K562 (cell line): Measurements from ENCODE around the gene ADRB2. TPM values are rescaled to one million over a fixed set of nuclear protein-coding genes. Genes with fewer than 3 reads are reported as not detected.

Source experiments
- ATAC-seq: fragments of 200-7000 bp; cut with Tn5 transposase; 3 replicates; pipeline ENCODE4 v1.9.1; 2020; ENCODE audit warnings: moderate library complexity
- BruUV-seq: library from RNA; stranded (reverse); fragments of 400-500 nt; replicated peaks from 2 replicates; lab custom pipeline; 2021; lab: Mats Ljungman, UMichigan
- CTCF ChIA-PET: fragments of 300-600 bp; formaldehyde crosslinking; extraction: SDS; loops from one replicate; lab custom pipeline; 2021; ENCODE audit warnings: low intra/inter-chr PET ratio; lab: Yijun Ruan, JAX
- POLR2A ChIA-PET: fragments of 300-600, 350-650 bp; sonication (Branson Sonifier 250); formaldehyde crosslinking; extraction: SDS; loops from one replicate; lab custom pipeline; 2021; ENCODE audit warnings: antibody characterized with exemption, inconsistent platforms; lab: Yijun Ruan, JAX
- DNase-seq, 4 experiments: peaks; one replicate each; pipeline versions ENCODE4 v3.0.0 to v3.0.0-alpha.2; 2011 to 2018; ENCODE audit warnings: low spot score in 3 of 4, mixed read lengths in 3 of 4; ENCODE audit errors: extremely low read depth in 1 of 4
- FAIRE-seq: peaks from 2 replicates; lab custom pipeline; 2011; peaks lifted over from hg19 to GRCh38; lab: Jason Lieb, UNC
- H2AFZ ChIP-seq: 2 replicates; pipeline ENCODE4 v1.6.0; 2011; ENCODE audit warnings: low read depth, low read length, control low read depth, inconsistent platforms
- H3K27ac ChIP-seq: fragments of 200-600 bp; 3 replicates; pipeline ENCODE4 v1.8.0; 2011; ENCODE audit warnings: low read depth, mild to moderate bottlenecking, control low read depth, inconsistent platforms, low read length, moderate library complexity, mixed read lengths; ENCODE audit errors: extremely low read depth
- H3K27me3 ChIP-seq, 2 experiments: fragments of 300-600 bp in 1 of 2; 2 replicates in 1 of 2; 3 replicates in 1 of 2; pipeline versions ENCODE4 v1.6.0 to v1.8.0; 2011; ENCODE audit warnings: inconsistent platforms in 2 of 2, low read length in 2 of 2, mild to moderate bottlenecking in 1 of 2, mixed read lengths in 1 of 2, moderate library complexity in 1 of 2; ENCODE audit not compliant: control insufficient read depth in 2 of 2, insufficient read depth in 2 of 2
- H3K36me3 ChIP-seq: fragments of 300-600 bp; 3 replicates; pipeline ENCODE4 v1.8.0; 2011; ENCODE audit warnings: mild to moderate bottlenecking, low read length, inconsistent platforms; ENCODE audit not compliant: control insufficient read depth, insufficient read depth
- H3K4me1 ChIP-seq, 2 experiments: fragments of 200-600 bp in 1 of 2; replicated peaks in 1 of 2; 2 replicates in 1 of 2; 3 replicates in 1 of 2; pipeline versions ENCODE4 v1.5.1 to v1.8.0; 2011; ENCODE audit warnings: inconsistent platforms in 2 of 2, low read length in 2 of 2, mild to moderate bottlenecking in 1 of 2, mixed read lengths in 1 of 2, moderate library complexity in 1 of 2; ENCODE audit not compliant: control insufficient read depth in 2 of 2, insufficient read depth in 2 of 2
- H3K4me2 ChIP-seq: 2 replicates; pipeline ENCODE4 v1.6.1; 2011; ENCODE audit warnings: low read length, control low read depth, inconsistent platforms, mixed read lengths; ENCODE audit not compliant: insufficient read depth
- H3K4me3 ChIP-seq: fragments of 200-600 bp; sonication (generic), shearing (Covaris generic); 2 replicates; pipeline ENCODE4 v1.5.1; 2016; ENCODE audit warnings: control low read depth, inconsistent platforms
- H3K79me2 ChIP-seq: fragments of 200-600 bp; 3 replicates; pipeline ENCODE4 v1.8.0; 2011; ENCODE audit warnings: low read length, inconsistent platforms; ENCODE audit not compliant: control insufficient read depth, insufficient read depth
- H3K9ac ChIP-seq, 2 experiments: 2 replicates each; pipeline versions ENCODE4 v1.6.0 to v1.6.1; 2011; ENCODE audit warnings: low read depth in 2 of 2, low read length in 2 of 2, control low read depth in 1 of 2, inconsistent platforms in 1 of 2, mild to moderate bottlenecking in 1 of 2, mixed read lengths in 1 of 2; ENCODE audit not compliant: insufficient read depth in 1 of 2
- H3K9me1 ChIP-seq: one replicate; pipeline ENCODE4 v1.6.0; 2011; ENCODE audit warnings: inconsistent platforms, mild to moderate bottlenecking, low read length, moderate library complexity; ENCODE audit not compliant: control insufficient read depth, insufficient read depth
- H3K9me3 ChIP-seq: replicated peaks from 2 replicates; pipeline ENCODE4 v1.5.1; 2011; ENCODE audit warnings: low read depth, low read length, inconsistent platforms; ENCODE audit not compliant: control insufficient read depth, insufficient read depth
- H4K20me1 ChIP-seq: replicated peaks from 2 replicates; pipeline ENCODE4 v1.6.1; 2011; ENCODE audit warnings: low read length, inconsistent platforms, mixed read lengths; ENCODE audit not compliant: control insufficient read depth, insufficient read depth
- BCOR ChIP-seq: fragments of 450-650 bp; IDR thresholded peaks from 2 replicates; pipeline ENCODE4 v1.6.1; 2016
- CHD2 ChIP-seq: IDR thresholded peaks from 2 replicates; pipeline ENCODE4 v1.6.1; 2011; ENCODE audit warnings: low read depth, low read length
- CREB3 ChIP-seq: fragments of 450-650 bp; conservative IDR thresholded peaks from 2 replicates; pipeline ENCODE4 v1.6.1; 2016; ENCODE audit warnings: missing genetic modification characterization, low read depth, mild to moderate bottlenecking, missing compliant biosample characterization, moderate library complexity
- ETV6 ChIP-seq, 3 experiments: fragments of 150-350 bp in 1 of 3; sonication (generic) in 1 of 3; formaldehyde crosslinking in 1 of 3; IDR thresholded peaks; 2 replicates each; pipeline versions ENCODE4 v1.6.1 to v1.8.0; 2014 to 2022; ENCODE audit warnings: borderline replicate concordance in 2 of 3, low read depth in 2 of 3, antibody characterized with exemption in 1 of 3, low read length in 1 of 3, mild to moderate bottlenecking in 1 of 3, missing genetic modification reagents in 1 of 3
- EWSR1 ChIP-seq: fragments of 450-650 bp; IDR thresholded peaks from 2 replicates; pipeline ENCODE4 v1.6.1; 2018; ENCODE audit warnings: borderline replicate concordance, mild to moderate bottlenecking, low read depth, moderate library complexity; ENCODE audit not compliant: partially characterized antibody
- HNRNPL ChIP-seq: fragments of 200-400 bp; formaldehyde crosslinking; IDR thresholded peaks from 2 replicates; pipeline ENCODE4 v1.6.1; 2017; ENCODE audit warnings: low read depth, mild to moderate bottlenecking, low read length
- KAT7 ChIP-seq: sonication (generic); formaldehyde crosslinking; IDR thresholded peaks from 2 replicates; pipeline ENCODE4 v1.8.0; 2022; ENCODE audit warnings: missing genetic modification reagents, mild to moderate bottlenecking, borderline replicate concordance
- MAFF ChIP-seq: IDR thresholded peaks from 2 replicates; pipeline ENCODE4 v1.6.1; 2012; ENCODE audit warnings: low read length, improper control_type of control experiment
- TBL1XR1 ChIP-seq, 2 experiments: IDR thresholded peaks; 2 replicates each; pipeline ENCODE4 v1.6.1; 2012; ENCODE audit warnings: improper control_type of control experiment in 2 of 2, low read length in 2 of 2, mild to moderate bottlenecking in 1 of 2
- TCF7L2 ChIP-seq: fragments of 150-350 bp; IDR thresholded peaks from 2 replicates; pipeline ENCODE4 v1.6.1; 2016; ENCODE audit warnings: low read depth, mild to moderate bottlenecking, low read length, moderate library complexity
- THRAP3 ChIP-seq: fragments of 450-650 bp; IDR thresholded peaks from 2 replicates; pipeline ENCODE4 v1.6.1; 2016; ENCODE audit warnings: mild to moderate bottlenecking, inconsistent platforms, borderline replicate concordance
- ZNF134 ChIP-seq: fragments of 250-450 bp; sonication (Bioruptor Pico); conservative IDR thresholded peaks from 2 replicates; pipeline ENCODE4 v1.4.0; 2020
- ZNF239 ChIP-seq: fragments of 250-450 bp; sonication (Bioruptor Pico); IDR thresholded peaks from 2 replicates; pipeline ENCODE4 v1.4.0; 2020; ENCODE audit warnings: mild to moderate bottlenecking
- ZNF561 ChIP-seq: fragments of 450-650 bp; formaldehyde crosslinking; conservative IDR thresholded peaks from 2 replicates; pipeline ENCODE4 v1.4.0; 2020; ENCODE audit warnings: mild to moderate bottlenecking, moderate library complexity
- ZNF609 ChIP-seq: sonication (generic); formaldehyde crosslinking; IDR thresholded peaks from 2 replicates; pipeline ENCODE4 v1.8.1; 2023; ENCODE audit warnings: missing genetic modification reagents, mild to moderate bottlenecking, borderline replicate concordance
- WGBS: fragments of 100-300 bp; shearing (Covaris generic); methylation state at CpG from one replicate; pipeline ENCODE4 v1.1.6; 2016; ENCODE audit warnings: low coverage, mixed read lengths; ENCODE audit not compliant: insufficient coverage; ENCODE audit errors: missing lambda C conversion rate; 5-methylcytosine and 5-hydroxymethylcytosine counted together
- in situ Hi-C: fragments of 300-500 bp; cut with MboI; formaldehyde crosslinking; loops from 4 replicates; pipeline ENCODE4 v1.15.0; 2018; ENCODE audit warnings: inconsistent platforms, mixed read lengths
- intact Hi-C: fragments of 100-400 bp; cut with micrococcal nuclease; formaldehyde crosslinking; loops from 2 replicates; pipeline ENCODE4 v1.14.2; 2022
- polyA plus RNA-seq, 8 experiments: library from polyadenylated mRNA; depleted of rRNA in 4 of 8; stranded (reverse) in 5 of 8; unstranded in 3 of 8; fragments of >200 nt; fragmentation: Nextera tagmentation in 2 of 8; fragmentation: Illumina TruSeq in 1 of 8; extraction: Ambion mirVana in 2 of 8; extraction: Trizol in 1 of 8; gene quantifications; 2 replicates each; pipeline versions ENCODE4 v1.2.1 to v1.2.3, GENCODE V29; 2011 to 2014; ENCODE audit warnings: inconsistent platforms in 1 of 8, missing spikeins in 1 of 8
- total RNA-seq, 7 experiments: library from RNA; depleted of rRNA in 6 of 7; stranded (reverse); fragments of >200 nt in 6 of 7; fragmentation: Illumina TruSeq in 2 of 7; extraction: Trizol in 2 of 7; gene quantifications; 2 replicates each; pipeline versions ENCODE4 v1.2.1 to v1.2.3, GENCODE V29; 2011 to 2021; ENCODE audit warnings: low replicate concordance in 1 of 7
- TF ChIP-seq, protein P1 (sequence below), 2 experiments: fragments of 450-650 bp; conservative IDR thresholded peaks; 2 replicates each; pipeline ENCODE4 v1.6.1; 2017; ENCODE audit warnings: mild to moderate bottlenecking in 2 of 2, moderate library complexity in 2 of 2

ADRB2 gene
- total and polyA plus RNA-seq, 9 of the 15 experiments (the other 6 are each of a cell fraction or from before 2014, with no cell fraction given) = 0.01 to 0.18 (median 0.04) TPM; not detected in 2

- H3K4me2 ChIP-seq = no peak overlapping the region
- H3K9me1 ChIP-seq = no peaks in the 10 kb centered on the region
- intact Hi-C loops = loop anchor here (10.0 kb wide), 1 partner anchor 165 kb away; no protein-coding TSS in a partner anchor
- DNase-seq (no peak), ATAC-seq (no peak), FAIRE-seq (no peak)
- H3K36me3 ChIP-seq = no peaks in the 10 kb centered on the region
- H2AFZ ChIP-seq = no peak overlapping the region
- BruUV-seq = no TSS peak
- no peak overlapping the region for H3K27ac ChIP-seq
- H3K4me3 ChIP-seq = no peak overlapping the region
- H3K9me3 ChIP-seq = no peaks in the 10 kb centered on the region
- peaks cover 5 to 12% of the 10 kb centered on the region in 2 experiments; a peak in 3 of 5 replicates for H3K4me1 ChIP-seq
- in situ Hi-C loops = no loop called here
- ChIA-PET POLR2A (no interaction called here), CTCF (no interaction called here)
- H3K9ac ChIP-seq = no peak overlapping the region
- no peaks in the 10 kb centered on the region; the same call in 1 of the 2 replicates for H4K20me1 ChIP-seq
- 0% methylated on average over 5 of the region's 5 CpGs for WGBS
- H3K27me3 ChIP-seq = peaks cover 32% of the 10 kb centered on the region in 2 experiments
- no peaks in the 10 kb centered on the region for H3K79me2 ChIP-seq
- TF ChIP-seq HNRNPL (no peak), KAT7 (no peak), CREB3 (tag) (no peak), ZNF609 (CRISPR knock-in tag) (no peak), THRAP3 (no peak), TCF7L2 (no peak), BCOR (no peak), ZNF134 (CRISPR knock-in tag) (no peak), ZNF239 (CRISPR knock-in tag) (no peak), MAFF (no peak), ZNF561 (CRISPR knock-in tag) (no peak), CHD2 (no peak), ETV6 (IDR thresholded peaks at IDR 0.05; ENCODE audit: borderline replicate concordance in 1 of 2, low read depth in 2 of 2, low read length in 1 of 2) (no peak), ETV6 (CRISPR knock-in tag; IDR thresholded peaks at IDR 0.05; ENCODE audit: borderline replicate concordance) (no peak), EWSR1 (no peak), TBL1XR1 (IDR thresholded peaks at IDR 0.05; ENCODE audit: low read length in 2 of 2) (no peak)
- TF ChIP-seq, protein P1, sequence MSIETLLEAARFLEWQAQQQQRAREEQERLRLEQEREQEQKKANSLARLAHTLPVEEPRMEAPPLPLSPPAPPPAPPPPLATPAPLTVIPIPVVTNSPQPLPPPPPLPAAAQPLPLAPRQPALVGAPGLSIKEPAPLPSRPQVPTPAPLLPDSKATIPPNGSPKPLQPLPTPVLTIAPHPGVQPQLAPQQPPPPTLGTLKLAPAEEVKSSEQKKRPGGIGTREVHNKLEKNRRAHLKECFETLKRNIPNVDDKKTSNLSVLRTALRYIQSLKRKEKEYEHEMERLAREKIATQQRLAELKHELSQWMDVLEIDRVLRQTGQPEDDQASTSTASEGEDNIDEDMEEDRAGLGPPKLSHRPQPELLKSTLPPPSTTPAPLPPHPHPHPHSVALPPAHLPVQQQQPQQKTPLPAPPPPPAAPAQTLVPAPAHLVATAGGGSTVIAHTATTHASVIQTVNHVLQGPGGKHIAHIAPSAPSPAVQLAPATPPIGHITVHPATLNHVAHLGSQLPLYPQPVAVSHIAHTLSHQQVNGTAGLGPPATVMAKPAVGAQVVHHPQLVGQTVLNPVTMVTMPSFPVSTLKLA (conservative IDR thresholded peaks at IDR 0.05) = no peak
Observed at GRCh38 chr5:148829734-148830133, 3.3 kb downstream of the ADRB2 start.
